Body of pancreas (tissue), 4 donors: ENCODE data around the gene MAX.

Experiments
- CTCF ChIP-seq, 7 experiments: fragments of 450-650 bp in 4 of 7; fragments of 200-600 bp in 3 of 7; sonication (generic) in 3 of 7; IDR thresholded peaks; one replicate each; pipeline ENCODE4 v1.5.1; 2016 to 2019; ENCODE audit warnings: antibody characterized with exemption in 7 of 7
- POLR2A ChIP-seq, 3 donors: fragments of 450-650 bp; IDR thresholded peaks; one replicate each; pipeline ENCODE4 v1.6.1; 2016; ENCODE audit warnings: antibody characterized with exemption in 3 of 3, mild to moderate bottlenecking in 2 of 3

- TF ChIP-seq CTCF (IDR thresholded peaks at IDR 0.05), result no peak
- no peak for TF ChIP-seq POLR2A (IDR thresholded peaks at IDR 0.05)
Measured at GRCh38 chr14:65082930-65083329, 19.4 kb downstream of the MAX start.
